GM18520 (cell line): ENCODE results near the gene AANAT.
"Not testable (repeated sequence)": the region's sequence is repeated elsewhere in the genome, so short reads cannot be mapped to it uniquely, and the experiment has no call there.

ENCODE experiments used
- ATAC-seq: cut with Tn5 transposase; IDR thresholded peaks from one replicate; pipeline ENCODE4 v1.9.1; 2021; ENCODE audit not compliant: unreplicated experiment

AANAT gene

GRCh38 chr17:76502341-76503211 is 35.2 kb downstream of the AANAT start:
- ATAC-seq, result no peak

DNA sequence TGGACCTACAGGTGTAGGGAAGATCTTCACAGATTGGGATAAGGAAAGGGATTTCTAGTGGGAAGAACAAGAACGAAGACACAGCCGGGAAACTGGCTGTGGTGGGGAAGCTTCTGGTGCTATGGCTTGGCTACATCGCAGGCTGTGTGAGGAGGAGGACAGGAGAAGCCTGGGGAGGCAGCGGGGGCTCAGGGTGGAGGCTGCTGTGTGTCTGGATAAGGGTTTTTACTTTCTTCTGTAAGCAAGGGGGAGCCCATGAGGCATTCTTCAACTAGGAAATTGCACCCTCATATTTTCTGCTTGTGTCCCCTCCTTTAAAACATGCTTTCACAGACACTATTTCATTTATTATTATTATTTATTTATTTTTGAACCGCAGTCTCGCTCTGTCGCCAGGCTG is 36.7 kb downstream of the AANAT start:
- no peak for ATAC-seq

- peak; percentile 48 for ATAC-seq
Measured at GRCh38 chr17:76506408-76507345, 39.3 kb downstream of the AANAT start.

- ATAC-seq, result not testable (repeated sequence)
Measured at GRCh38 chr17:76508472-76509063, 41.2 kb downstream of the AANAT start.

DNA sequence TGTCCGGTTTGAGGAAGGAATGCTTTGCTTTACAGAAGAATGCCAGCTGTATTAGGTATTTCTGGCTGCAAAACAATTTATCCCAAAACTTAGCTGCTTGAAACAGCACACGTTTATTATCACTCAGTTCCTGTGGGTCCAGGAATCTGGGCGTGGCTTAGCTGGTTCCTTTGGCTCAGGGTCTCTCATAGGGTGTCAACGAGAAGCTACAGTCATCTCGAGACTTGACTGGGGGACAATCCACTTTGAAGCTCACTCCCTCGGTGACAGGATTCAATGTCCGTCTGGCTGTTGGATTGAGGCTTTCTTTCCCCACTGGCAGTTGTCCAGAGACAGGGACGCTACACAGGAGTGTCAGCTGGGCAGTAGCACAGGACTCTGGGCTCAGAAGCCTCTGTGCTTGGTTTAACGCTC is 43.4 kb downstream of the AANAT start:
- no peak for ATAC-seq

GRCh38 chr17:76511668-76512365 is 44.4 kb downstream of the AANAT start:
- no peak for ATAC-seq

- no peak for ATAC-seq
Measured at GRCh38 chr17:76512366-76513305, 45.2 kb downstream of the AANAT start.

DNA sequence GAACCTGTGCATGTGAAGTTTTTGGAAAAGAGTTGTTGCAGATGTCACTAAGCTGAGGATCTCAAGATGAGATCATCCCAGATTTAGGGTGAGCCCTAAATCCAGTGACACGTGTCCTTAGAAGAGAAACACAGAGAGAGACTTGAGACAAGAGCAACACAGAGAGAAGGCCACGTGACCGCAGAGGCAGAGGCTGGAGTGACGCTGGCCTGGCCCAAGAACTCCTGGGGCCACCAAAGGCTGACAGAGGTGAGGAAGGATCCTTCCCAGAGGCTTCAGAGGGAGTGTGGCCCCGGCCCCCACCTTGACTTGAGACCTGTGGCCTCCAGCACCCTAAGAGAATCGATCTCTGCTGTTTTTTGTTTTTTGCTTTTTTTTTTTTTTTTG is 45.9 kb downstream of the AANAT start:
- no peak for ATAC-seq

GRCh38 chr17:76514355-76514754 is 47.0 kb downstream of the AANAT start:
- not testable (repeated sequence) for ATAC-seq

- peak; percentile 57 for ATAC-seq
Measured at GRCh38 chr17:76515274-76515949, 48.0 kb downstream of the AANAT start.

GRCh38 chr17:76517638-76518038 is 50.2 kb downstream of the AANAT start:
- no peak for ATAC-seq

- no peak for ATAC-seq
Measured at GRCh38 chr17:76519048-76519966, 51.9 kb downstream of the AANAT start.
